ENCODE measurements around the gene DDX41. TPM values are rescaled to one million over a fixed set of nuclear protein-coding genes. Genes with fewer than 3 reads are reported as not detected.
"Not testable (repeated sequence)": the region's sequence is repeated elsewhere in the genome, so short reads cannot be mapped to it uniquely, and the experiment has no call there.

Gene DDX41
- total RNA-seq, 1 experiment from 2014 or later: 133 TPM

GRCh38 chr5:177565046-177565445, 48.3 kb upstream of the DDX41 start:
- Histone ChIP-seq H2BK15ac (ENCODE audit: low read depth, low read length) (no peak overlapping the region), H4K20me1 (ENCODE audit: control insufficient read depth, insufficient read depth, insufficient read length) (no peaks in the 10 kb centered on the region), H3T11ph (ENCODE audit: low read length) (no peak overlapping the region), H3K23ac (ENCODE audit: insufficient read length, low read depth, low read length) (no peak overlapping the region), H3K79me2 (ENCODE audit: insufficient read depth, low read length) (no peaks in the 10 kb centered on the region), H2AFZ (ENCODE audit: low read length) (no peak overlapping the region), H2BK5ac (ENCODE audit: insufficient read length, low read length) (no peak overlapping the region), H2BK120ac (ENCODE audit: low read depth, low read length, poor library complexity, severe bottlenecking) (no peak overlapping the region), H4K91ac (ENCODE audit: insufficient read length, low read depth, low read length) (no peak overlapping the region), H4K5ac (ENCODE audit: insufficient read length, low read depth, low read length) (no peak overlapping the region), H2AK5ac (ENCODE audit: insufficient read length, low read length) (no peak overlapping the region), H3K27me3 (ENCODE audit: insufficient read depth, low read length) (no peaks in the 10 kb centered on the region), H3K27ac (ENCODE audit: insufficient read length, low read depth, low read length) (no peak overlapping the region), H3K56ac (ENCODE audit: insufficient read length, low read depth, low read length) (no peak overlapping the region), H3K79me1 (ENCODE audit: insufficient read depth, low read depth, low read length, poor library complexity, severe bottlenecking) (no peaks in the 10 kb centered on the region), H3K4me1 (ENCODE audit: insufficient read depth, low read length) (no peaks in the 10 kb centered on the region), H2BK20ac (ENCODE audit: low read depth, low read length, poor library complexity, severe bottlenecking) (no peak overlapping the region), H3K9me3 (ENCODE audit: control insufficient read depth, low read depth, low read length) (no peaks in the 10 kb centered on the region), H3K9ac (ENCODE audit: extremely low read depth, insufficient read length, low read length) (no peak overlapping the region), H3K18ac (ENCODE audit: insufficient read length, low read depth, low read length) (no peak overlapping the region), H3K4ac (ENCODE audit: low read depth, low read length) (no peak overlapping the region), H3K14ac (ENCODE audit: insufficient read depth, low read length) (no peak overlapping the region), H3K4me2 (ENCODE audit: insufficient read depth, insufficient read length, low read length) (no peak overlapping the region), H3K23me2 (ENCODE audit: insufficient read length, low read depth, low read length, poor library complexity, severe bottlenecking) (no peaks in the 10 kb centered on the region), H4K8ac (replicated peaks; ENCODE audit: insufficient read length, low read depth, low read length) (no peak overlapping the region), H2BK12ac (ENCODE audit: insufficient read length, low read depth, low read length) (no peak overlapping the region)
- Mint-ChIP-seq H3K36me3 (ENCODE audit: insufficient read depth in 1 of 3, low read depth in 3 of 3) (peaks cover 6 to 12% (median 10%) of the 10 kb centered on the region in 3 experiments), H3K27me3 (ENCODE audit: low read depth) (peaks cover 36% of the 10 kb centered on the region), H3K27ac (no peak overlapping the region), H3K4me3 (no peak overlapping the region), H3K9me3 (peaks cover 28 to 29% of the 10 kb centered on the region in 2 experiments), H3K4me1 (no peaks in the 10 kb centered on the region)
- no peak for TF ChIP-seq CTCF (conservative IDR thresholded peaks at IDR 0.05)
- no CpG with 5 or more reads among the region's 8 CpGs for WGBS (ENCODE audit: extremely low coverage, insufficient read length, low lambda C conversion rate)
- no peak for DNase-seq

GRCh38 chr5:177559446-177559941, 42.7 kb upstream of the DDX41 start:
- H4K20me1 ChIP-seq (ENCODE audit: control insufficient read depth, insufficient read depth, insufficient read length); H3K4me3 Mint-ChIP-seq: not testable (repeated sequence)
- peaks cover 31 to 33% of the 10 kb centered on the region in 2 experiments for H3K9me3 Mint-ChIP-seq

More at GRCh38 chr5:177559446-177559941, 42.7 kb upstream of the DDX41 start:
- H3K9ac ChIP-seq (ENCODE audit: extremely low read depth, insufficient read length, low read length); H3K4me1 ChIP-seq (ENCODE audit: insufficient read depth, low read length); H2BK20ac ChIP-seq (ENCODE audit: low read depth, low read length, poor library complexity, severe bottlenecking); H3T11ph ChIP-seq (ENCODE audit: low read length); H3K27me3 ChIP-seq (ENCODE audit: insufficient read depth, low read length); H2BK12ac ChIP-seq (ENCODE audit: insufficient read length, low read depth, low read length); H3K79me2 ChIP-seq (ENCODE audit: insufficient read depth, low read length); H2BK120ac ChIP-seq (ENCODE audit: low read depth, low read length, poor library complexity, severe bottlenecking); H3K23me2 ChIP-seq (ENCODE audit: insufficient read length, low read depth, low read length, poor library complexity, severe bottlenecking); H3K27ac Mint-ChIP-seq; H3K18ac ChIP-seq (ENCODE audit: insufficient read length, low read depth, low read length); DNase-seq; H4K5ac ChIP-seq (ENCODE audit: insufficient read length, low read depth, low read length); H2AFZ ChIP-seq (ENCODE audit: low read length); H3K4me2 ChIP-seq (ENCODE audit: insufficient read depth, insufficient read length, low read length); H2AK5ac ChIP-seq (ENCODE audit: insufficient read length, low read length); H2BK5ac ChIP-seq (ENCODE audit: insufficient read length, low read length); H3K14ac ChIP-seq (ENCODE audit: insufficient read depth, low read length); H3K23ac ChIP-seq (ENCODE audit: insufficient read length, low read depth, low read length); H2BK15ac ChIP-seq (ENCODE audit: low read depth, low read length); H3K4ac ChIP-seq (ENCODE audit: low read depth, low read length); H4K8ac ChIP-seq (replicated peaks; ENCODE audit: insufficient read length, low read depth, low read length); H3K79me1 ChIP-seq (ENCODE audit: insufficient read depth, low read depth, low read length, poor library complexity, severe bottlenecking); H3K9me3 ChIP-seq (ENCODE audit: control insufficient read depth, low read depth, low read length); H3K56ac ChIP-seq (ENCODE audit: insufficient read length, low read depth, low read length); H3K27ac ChIP-seq (ENCODE audit: insufficient read length, low read depth, low read length); H4K91ac ChIP-seq (ENCODE audit: insufficient read length, low read depth, low read length): not testable (repeated sequence)
- Mint-ChIP-seq H3K27me3 (ENCODE audit: low read depth) (peaks cover 18% of the 10 kb centered on the region), H3K36me3 (ENCODE audit: insufficient read depth in 1 of 3, low read depth in 3 of 3) (peaks cover 6 to 12% (median 10%) of the 10 kb centered on the region in 3 experiments), H3K4me1 (peaks cover 22 to 23% of the 10 kb centered on the region in 2 experiments)
- no CpG with 5 or more reads among the region's 8 CpGs for WGBS (ENCODE audit: extremely low coverage, insufficient read length, low lambda C conversion rate)

Measured in H9 (cell line).